ENCODE results near the gene SEC14L2. TPM values are rescaled to one million over a fixed set of nuclear protein-coding genes. Genes with fewer than 3 reads are reported as not detected.

Gene SEC14L2
- total and polyA plus RNA-seq, 2 of the 8 experiments (the other 6 are each of a cell fraction or from before 2014, with no cell fraction given) = 2.8 to 3.2 TPM

DNA sequence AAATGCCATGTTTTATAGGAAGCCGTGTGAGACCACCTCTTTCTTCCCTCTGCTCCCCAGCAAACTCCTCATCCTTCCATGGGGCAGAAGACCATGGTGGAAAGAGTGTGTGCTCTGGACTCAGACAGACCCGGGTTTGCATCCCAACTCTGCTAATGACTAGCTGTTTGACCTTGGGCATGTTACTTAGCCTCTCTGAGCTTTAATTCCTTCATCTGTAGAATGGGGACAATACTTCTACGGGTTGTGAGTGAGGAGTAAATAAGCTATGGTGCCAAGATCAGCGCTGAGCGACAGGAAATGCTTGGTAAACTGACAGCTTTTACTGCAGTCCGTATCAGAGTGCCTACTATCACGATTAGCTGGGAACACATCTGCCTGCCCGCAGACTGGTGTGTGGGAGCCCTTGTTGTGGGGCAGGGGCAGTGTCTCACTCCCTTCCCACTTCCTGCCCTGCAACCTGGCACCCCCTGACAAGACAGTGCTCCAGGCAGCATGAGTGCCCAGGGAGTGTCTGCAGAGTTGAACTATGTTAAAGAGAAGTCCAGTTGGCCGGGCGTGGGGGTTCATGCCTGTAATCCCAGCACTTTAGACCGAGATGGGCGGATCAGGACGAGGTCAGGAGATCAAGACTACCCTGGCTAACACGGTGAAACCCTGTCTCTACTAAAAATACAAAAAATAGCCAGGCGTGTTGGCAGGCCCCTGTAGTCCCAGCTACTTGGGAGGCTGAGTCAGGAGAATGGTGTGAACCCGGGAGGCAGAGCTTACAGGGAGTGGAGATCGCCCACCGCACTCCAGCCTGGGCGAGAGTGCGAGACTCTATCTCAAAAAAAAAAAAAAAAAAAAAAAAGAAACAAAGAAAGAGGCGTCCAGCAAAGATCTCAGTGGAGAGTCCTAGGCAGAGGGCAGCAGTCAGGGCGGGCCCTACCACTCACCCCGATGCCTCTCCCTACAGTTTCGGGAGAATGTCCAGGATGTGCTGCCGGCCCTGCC is 2.2 kb downstream of the SEC14L2 start (continued):
- TF ChIP-seq, protein P1, sequence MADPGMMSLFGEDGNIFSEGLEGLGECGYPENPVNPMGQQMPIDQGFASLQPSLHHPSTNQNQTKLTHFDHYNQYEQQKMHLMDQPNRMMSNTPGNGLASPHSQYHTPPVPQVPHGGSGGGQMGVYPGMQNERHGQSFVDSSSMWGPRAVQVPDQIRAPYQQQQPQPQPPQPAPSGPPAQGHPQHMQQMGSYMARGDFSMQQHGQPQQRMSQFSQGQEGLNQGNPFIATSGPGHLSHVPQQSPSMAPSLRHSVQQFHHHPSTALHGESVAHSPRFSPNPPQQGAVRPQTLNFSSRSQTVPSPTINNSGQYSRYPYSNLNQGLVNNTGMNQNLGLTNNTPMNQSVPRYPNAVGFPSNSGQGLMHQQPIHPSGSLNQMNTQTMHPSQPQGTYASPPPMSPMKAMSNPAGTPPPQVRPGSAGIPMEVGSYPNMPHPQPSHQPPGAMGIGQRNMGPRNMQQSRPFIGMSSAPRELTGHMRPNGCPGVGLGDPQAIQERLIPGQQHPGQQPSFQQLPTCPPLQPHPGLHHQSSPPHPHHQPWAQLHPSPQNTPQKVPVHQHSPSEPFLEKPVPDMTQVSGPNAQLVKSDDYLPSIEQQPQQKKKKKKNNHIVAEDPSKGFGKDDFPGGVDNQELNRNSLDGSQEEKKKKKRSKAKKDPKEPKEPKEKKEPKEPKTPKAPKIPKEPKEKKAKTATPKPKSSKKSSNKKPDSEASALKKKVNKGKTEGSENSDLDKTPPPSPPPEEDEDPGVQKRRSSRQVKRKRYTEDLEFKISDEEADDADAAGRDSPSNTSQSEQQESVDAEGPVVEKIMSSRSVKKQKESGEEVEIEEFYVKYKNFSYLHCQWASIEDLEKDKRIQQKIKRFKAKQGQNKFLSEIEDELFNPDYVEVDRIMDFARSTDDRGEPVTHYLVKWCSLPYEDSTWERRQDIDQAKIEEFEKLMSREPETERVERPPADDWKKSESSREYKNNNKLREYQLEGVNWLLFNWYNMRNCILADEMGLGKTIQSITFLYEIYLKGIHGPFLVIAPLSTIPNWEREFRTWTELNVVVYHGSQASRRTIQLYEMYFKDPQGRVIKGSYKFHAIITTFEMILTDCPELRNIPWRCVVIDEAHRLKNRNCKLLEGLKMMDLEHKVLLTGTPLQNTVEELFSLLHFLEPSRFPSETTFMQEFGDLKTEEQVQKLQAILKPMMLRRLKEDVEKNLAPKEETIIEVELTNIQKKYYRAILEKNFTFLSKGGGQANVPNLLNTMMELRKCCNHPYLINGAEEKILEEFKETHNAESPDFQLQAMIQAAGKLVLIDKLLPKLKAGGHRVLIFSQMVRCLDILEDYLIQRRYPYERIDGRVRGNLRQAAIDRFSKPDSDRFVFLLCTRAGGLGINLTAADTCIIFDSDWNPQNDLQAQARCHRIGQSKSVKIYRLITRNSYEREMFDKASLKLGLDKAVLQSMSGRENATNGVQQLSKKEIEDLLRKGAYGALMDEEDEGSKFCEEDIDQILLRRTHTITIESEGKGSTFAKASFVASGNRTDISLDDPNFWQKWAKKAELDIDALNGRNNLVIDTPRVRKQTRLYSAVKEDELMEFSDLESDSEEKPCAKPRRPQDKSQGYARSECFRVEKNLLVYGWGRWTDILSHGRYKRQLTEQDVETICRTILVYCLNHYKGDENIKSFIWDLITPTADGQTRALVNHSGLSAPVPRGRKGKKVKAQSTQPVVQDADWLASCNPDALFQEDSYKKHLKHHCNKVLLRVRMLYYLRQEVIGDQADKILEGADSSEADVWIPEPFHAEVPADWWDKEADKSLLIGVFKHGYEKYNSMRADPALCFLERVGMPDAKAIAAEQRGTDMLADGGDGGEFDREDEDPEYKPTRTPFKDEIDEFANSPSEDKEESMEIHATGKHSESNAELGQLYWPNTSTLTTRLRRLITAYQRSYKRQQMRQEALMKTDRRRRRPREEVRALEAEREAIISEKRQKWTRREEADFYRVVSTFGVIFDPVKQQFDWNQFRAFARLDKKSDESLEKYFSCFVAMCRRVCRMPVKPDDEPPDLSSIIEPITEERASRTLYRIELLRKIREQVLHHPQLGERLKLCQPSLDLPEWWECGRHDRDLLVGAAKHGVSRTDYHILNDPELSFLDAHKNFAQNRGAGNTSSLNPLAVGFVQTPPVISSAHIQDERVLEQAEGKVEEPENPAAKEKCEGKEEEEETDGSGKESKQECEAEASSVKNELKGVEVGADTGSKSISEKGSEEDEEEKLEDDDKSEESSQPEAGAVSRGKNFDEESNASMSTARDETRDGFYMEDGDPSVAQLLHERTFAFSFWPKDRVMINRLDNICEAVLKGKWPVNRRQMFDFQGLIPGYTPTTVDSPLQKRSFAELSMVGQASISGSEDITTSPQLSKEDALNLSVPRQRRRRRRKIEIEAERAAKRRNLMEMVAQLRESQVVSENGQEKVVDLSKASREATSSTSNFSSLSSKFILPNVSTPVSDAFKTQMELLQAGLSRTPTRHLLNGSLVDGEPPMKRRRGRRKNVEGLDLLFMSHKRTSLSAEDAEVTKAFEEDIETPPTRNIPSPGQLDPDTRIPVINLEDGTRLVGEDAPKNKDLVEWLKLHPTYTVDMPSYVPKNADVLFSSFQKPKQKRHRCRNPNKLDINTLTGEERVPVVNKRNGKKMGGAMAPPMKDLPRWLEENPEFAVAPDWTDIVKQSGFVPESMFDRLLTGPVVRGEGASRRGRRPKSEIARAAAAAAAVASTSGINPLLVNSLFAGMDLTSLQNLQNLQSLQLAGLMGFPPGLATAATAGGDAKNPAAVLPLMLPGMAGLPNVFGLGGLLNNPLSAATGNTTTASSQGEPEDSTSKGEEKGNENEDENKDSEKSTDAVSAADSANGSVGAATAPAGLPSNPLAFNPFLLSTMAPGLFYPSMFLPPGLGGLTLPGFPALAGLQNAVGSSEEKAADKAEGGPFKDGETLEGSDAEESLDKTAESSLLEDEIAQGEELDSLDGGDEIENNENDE (IDR thresholded peaks at IDR 0.05; ENCODE audit: insufficient replicate concordance, low read length) = no peak
- TF ChIP-seq EGR1 (IDR thresholded peaks at IDR 0.05; ENCODE audit: borderline replicate concordance, low read depth, low read length) (no peak), EZH2 (IDR thresholded peaks at IDR 0.05; ENCODE audit: low read depth, low read length, severe bottlenecking) (no peak), RFX5 (IDR thresholded peaks at IDR 0.05; ENCODE audit: borderline replicate concordance, low read depth, low read length) (no peak), BRCA1 (IDR thresholded peaks at IDR 0.05; ENCODE audit: low read depth, low read length) (no peak)
